K562 (cell line): ENCODE results near the gene FBLN2. TPM values are rescaled to one million over a fixed set of nuclear protein-coding genes. Genes with fewer than 3 reads are reported as not detected.
A peak's percentile ranks its signal among the peaks of the same experiment; 100 is the strongest.

Experiments
- ATAC-seq: fragments of 200-7000 bp; cut with Tn5 transposase; 3 replicates; pipeline ENCODE4 v1.9.1; 2020; ENCODE audit warnings: moderate library complexity
- BruUV-seq: library from RNA; stranded (reverse); fragments of 400-500 nt; replicated peaks from 2 replicates; lab custom pipeline; 2021; lab: Mats Ljungman, UMichigan
- CTCF ChIA-PET: fragments of 300-600 bp; formaldehyde crosslinking; extraction: SDS; loops from one replicate; lab custom pipeline; 2021; ENCODE audit warnings: low intra/inter-chr PET ratio; lab: Yijun Ruan, JAX
- POLR2A ChIA-PET: fragments of 300-600, 350-650 bp; sonication (Branson Sonifier 250); formaldehyde crosslinking; extraction: SDS; loops from one replicate; lab custom pipeline; 2021; ENCODE audit warnings: antibody characterized with exemption, inconsistent platforms; lab: Yijun Ruan, JAX
- DNase-seq, 4 experiments: peaks; one replicate each; pipeline versions ENCODE4 v3.0.0 to v3.0.0-alpha.2; 2011 to 2018; ENCODE audit warnings: low spot score in 3 of 4, mixed read lengths in 3 of 4; ENCODE audit errors: extremely low read depth in 1 of 4
- FAIRE-seq: peaks from 2 replicates; lab custom pipeline; 2011; peaks lifted over from hg19 to GRCh38; lab: Jason Lieb, UNC
- H2AFZ ChIP-seq: 2 replicates; pipeline ENCODE4 v1.6.0; 2011; ENCODE audit warnings: low read depth, low read length, control low read depth, inconsistent platforms
- H3K27ac ChIP-seq: fragments of 200-600 bp; 3 replicates; pipeline ENCODE4 v1.8.0; 2011; ENCODE audit warnings: low read depth, mild to moderate bottlenecking, control low read depth, inconsistent platforms, low read length, moderate library complexity, mixed read lengths; ENCODE audit errors: extremely low read depth
- H3K27me3 ChIP-seq, 2 experiments: fragments of 300-600 bp in 1 of 2; 2 replicates in 1 of 2; 3 replicates in 1 of 2; pipeline versions ENCODE4 v1.6.0 to v1.8.0; 2011; ENCODE audit warnings: inconsistent platforms in 2 of 2, low read length in 2 of 2, mild to moderate bottlenecking in 1 of 2, mixed read lengths in 1 of 2, moderate library complexity in 1 of 2; ENCODE audit not compliant: control insufficient read depth in 2 of 2, insufficient read depth in 2 of 2
- H3K36me3 ChIP-seq: fragments of 300-600 bp; 3 replicates; pipeline ENCODE4 v1.8.0; 2011; ENCODE audit warnings: mild to moderate bottlenecking, low read length, inconsistent platforms; ENCODE audit not compliant: control insufficient read depth, insufficient read depth
- H3K4me1 ChIP-seq, 2 experiments: fragments of 200-600 bp in 1 of 2; replicated peaks in 1 of 2; 2 replicates in 1 of 2; 3 replicates in 1 of 2; pipeline versions ENCODE4 v1.5.1 to v1.8.0; 2011; ENCODE audit warnings: inconsistent platforms in 2 of 2, low read length in 2 of 2, mild to moderate bottlenecking in 1 of 2, mixed read lengths in 1 of 2, moderate library complexity in 1 of 2; ENCODE audit not compliant: control insufficient read depth in 2 of 2, insufficient read depth in 2 of 2
- H3K4me2 ChIP-seq: 2 replicates; pipeline ENCODE4 v1.6.1; 2011; ENCODE audit warnings: low read length, control low read depth, inconsistent platforms, mixed read lengths; ENCODE audit not compliant: insufficient read depth
- H3K4me3 ChIP-seq: fragments of 200-600 bp; sonication (generic), shearing (Covaris generic); 2 replicates; pipeline ENCODE4 v1.5.1; 2016; ENCODE audit warnings: control low read depth, inconsistent platforms
- H3K79me2 ChIP-seq: fragments of 200-600 bp; 3 replicates; pipeline ENCODE4 v1.8.0; 2011; ENCODE audit warnings: low read length, inconsistent platforms; ENCODE audit not compliant: control insufficient read depth, insufficient read depth
- H3K9ac ChIP-seq, 2 experiments: 2 replicates each; pipeline versions ENCODE4 v1.6.0 to v1.6.1; 2011; ENCODE audit warnings: low read depth in 2 of 2, low read length in 2 of 2, control low read depth in 1 of 2, inconsistent platforms in 1 of 2, mild to moderate bottlenecking in 1 of 2, mixed read lengths in 1 of 2; ENCODE audit not compliant: insufficient read depth in 1 of 2
- H3K9me1 ChIP-seq: one replicate; pipeline ENCODE4 v1.6.0; 2011; ENCODE audit warnings: inconsistent platforms, mild to moderate bottlenecking, low read length, moderate library complexity; ENCODE audit not compliant: control insufficient read depth, insufficient read depth
- H3K9me3 ChIP-seq: replicated peaks from 2 replicates; pipeline ENCODE4 v1.5.1; 2011; ENCODE audit warnings: low read depth, low read length, inconsistent platforms; ENCODE audit not compliant: control insufficient read depth, insufficient read depth
- H4K20me1 ChIP-seq: replicated peaks from 2 replicates; pipeline ENCODE4 v1.6.1; 2011; ENCODE audit warnings: low read length, inconsistent platforms, mixed read lengths; ENCODE audit not compliant: control insufficient read depth, insufficient read depth
- ETV1 ChIP-seq: fragments of 450-650 bp; conservative IDR thresholded peaks from 2 replicates; pipeline ENCODE4 v1.6.1; 2016; ENCODE audit warnings: missing genetic modification characterization, control low read depth, low read depth, missing compliant biosample characterization
- FOXK2 ChIP-seq, 2 experiments: fragments of 450-650 bp; IDR thresholded peaks in 1 of 2; conservative IDR thresholded peaks in 1 of 2; 2 replicates each; pipeline ENCODE4 v1.6.1; 2016; ENCODE audit warnings: low read depth in 2 of 2, mild to moderate bottlenecking in 1 of 2
- HNRNPH1 ChIP-seq: fragments of 200-400 bp; formaldehyde crosslinking; optimal IDR thresholded peaks from 2 replicates; pipeline ENCODE3; 2017; ENCODE audit warnings: low read depth, mild to moderate bottlenecking, low read length, moderate library complexity
- HNRNPL ChIP-seq: fragments of 200-400 bp; formaldehyde crosslinking; IDR thresholded peaks from 2 replicates; pipeline ENCODE4 v1.6.1; 2017; ENCODE audit warnings: low read depth, mild to moderate bottlenecking, low read length
- HOXB6 ChIP-seq: fragments of 250-450 bp; sonication (Bioruptor Pico); IDR thresholded peaks from 2 replicates; pipeline ENCODE4 v1.5.1; 2022; ENCODE audit warnings: mild to moderate bottlenecking, borderline replicate concordance
- L3MBTL2 ChIP-seq: fragments of 450-650 bp; IDR thresholded peaks from 2 replicates; pipeline ENCODE4 v1.6.1; 2016; ENCODE audit warnings: mild to moderate bottlenecking, moderate library complexity
- MEIS2 ChIP-seq: fragments of 450-650 bp; IDR thresholded peaks from 2 replicates; pipeline ENCODE4 v1.6.1; 2014; ENCODE audit warnings: mild to moderate bottlenecking; ENCODE audit not compliant: partially characterized antibody
- MXI1 ChIP-seq: IDR thresholded peaks from 2 replicates; pipeline ENCODE4 v1.6.1; 2011; ENCODE audit warnings: low read depth, mild to moderate bottlenecking, improper control_type of control experiment, low read length
- PKNOX1 ChIP-seq: fragments of 450-650 bp; IDR thresholded peaks from 2 replicates; pipeline ENCODE4 v1.6.1; 2016
- PPARD ChIP-seq: fragments of 250-450 bp; sonication (Bioruptor Pico); IDR thresholded peaks from 2 replicates; pipeline ENCODE4 v1.8.0; 2022; ENCODE audit warnings: inconsistent platforms, mild to moderate bottlenecking, moderate library complexity
- RBM14 ChIP-seq: fragments of 200-400 bp; formaldehyde crosslinking; IDR thresholded peaks from 2 replicates; pipeline ENCODE4 v1.6.1; 2018; ENCODE audit warnings: low read depth, mild to moderate bottlenecking, low read length, moderate library complexity, borderline replicate concordance; ENCODE audit not compliant: insufficient read depth
- TGIF2 ChIP-seq: sonication (generic); formaldehyde crosslinking; IDR thresholded peaks from 2 replicates; pipeline ENCODE4 v1.8.1; 2022; ENCODE audit warnings: mild to moderate bottlenecking, missing genetic modification reagents, moderate library complexity
- ZNF175 ChIP-seq: fragments of 200-800 bp; sonication (Bioruptor generic); IDR thresholded peaks from 2 replicates; pipeline ENCODE4 v1.6.1; 2016; ENCODE audit warnings: low read depth, mild to moderate bottlenecking, missing genetic modification characterization, missing compliant biosample characterization
- ZNF184 ChIP-seq: sonication (generic); formaldehyde crosslinking; IDR thresholded peaks from 2 replicates; pipeline ENCODE4 v1.5.0; 2020; ENCODE audit warnings: missing genetic modification reagents
- WGBS: fragments of 100-300 bp; shearing (Covaris generic); methylation state at CpG from one replicate; pipeline ENCODE4 v1.1.6; 2016; ENCODE audit warnings: low coverage, mixed read lengths; ENCODE audit not compliant: insufficient coverage; ENCODE audit errors: missing lambda C conversion rate; 5-methylcytosine and 5-hydroxymethylcytosine counted together
- in situ Hi-C: fragments of 300-500 bp; cut with MboI; formaldehyde crosslinking; loops from 4 replicates; pipeline ENCODE4 v1.15.0; 2018; ENCODE audit warnings: inconsistent platforms, mixed read lengths
- intact Hi-C: fragments of 100-400 bp; cut with micrococcal nuclease; formaldehyde crosslinking; loops from 2 replicates; pipeline ENCODE4 v1.14.2; 2022
- polyA plus RNA-seq, 8 experiments: library from polyadenylated mRNA; depleted of rRNA in 4 of 8; stranded (reverse) in 5 of 8; unstranded in 3 of 8; fragments of >200 nt; fragmentation: Nextera tagmentation in 2 of 8; fragmentation: Illumina TruSeq in 1 of 8; extraction: Ambion mirVana in 2 of 8; extraction: Trizol in 1 of 8; gene quantifications; 2 replicates each; pipeline versions ENCODE4 v1.2.1 to v1.2.3, GENCODE V29; 2011 to 2014; ENCODE audit warnings: inconsistent platforms in 1 of 8, missing spikeins in 1 of 8
- total RNA-seq, 7 experiments: library from RNA; depleted of rRNA in 6 of 7; stranded (reverse); fragments of >200 nt in 6 of 7; fragmentation: Illumina TruSeq in 2 of 7; extraction: Trizol in 2 of 7; gene quantifications; 2 replicates each; pipeline versions ENCODE4 v1.2.1 to v1.2.3, GENCODE V29; 2011 to 2021; ENCODE audit warnings: low replicate concordance in 1 of 7

Gene FBLN2
- total and polyA plus RNA-seq, 9 of the 15 experiments (the other 6 are each of a cell fraction or from before 2014, with no cell fraction given), result 0.03 to 0.10 (median 0.04) TPM; not detected in 6

GRCh38 chr3:13570391-13571194, 21.7 kb downstream of the FBLN2 start:
- ChIA-PET POLR2A (interaction anchor here (0.8 to 1.4 kb wide), 2 partner anchors 9 to 10 kb away, joined by 3 to 6 read pairs; no protein-coding TSS in a partner anchor), CTCF (no interaction called here)
- 59% methylated on average over 34 of the region's 46 CpGs for WGBS
- BruUV-seq, result no TSS peak
- in situ Hi-C loops, result no loop called here
- Histone ChIP-seq H3K9ac (no peak overlapping the region; a peak in 1 of 4 replicates), H3K79me2 (no peaks in the 10 kb centered on the region), H3K4me2 (no peak overlapping the region), H4K20me1 (peaks cover 11% of the 10 kb centered on the region; the same call in 1 of the 2 replicates), H3K27me3 (peaks cover 4 to 50% of the 10 kb centered on the region in 2 experiments; a peak in 4 of 5 replicates), H3K36me3 (no peaks in the 10 kb centered on the region), H3K4me1 (peaks cover 15 to 65% of the 10 kb centered on the region in 2 experiments; a peak in 4 of 5 replicates), H3K9me1 (peaks cover 9% of the 10 kb centered on the region), H3K27ac (no peak overlapping the region), H3K9me3 (no peaks in the 10 kb centered on the region), H3K4me3 (no peak overlapping the region), H2AFZ (no peak overlapping the region)
- intact Hi-C loops, result no loop called here
- TF ChIP-seq TGIF2 (CRISPR knock-in tag) (0 out of 2 replicates have a peak, but pooled peaks have one; percentile 38), HNRNPL (0 out of 2 replicates have a peak, but pooled peaks have one; percentile 35), FOXK2 (conservative IDR thresholded peaks at IDR 0.05 in 1 of 2, IDR thresholded peaks at IDR 0.05 in 1 of 2; ENCODE audit: low read depth in 2 of 2) (no peak)
- ATAC-seq (no peak), DNase-seq (no peak), FAIRE-seq (no peak)

GRCh38 chr3:13571264-13571663, 22.3 kb downstream of the FBLN2 start:
- Histone ChIP-seq H3K4me1 (peaks cover 22 to 68% of the 10 kb centered on the region in 2 experiments; a peak in 4 of 5 replicates), H3K9ac (peak overlapping the region in 1 of 2 experiments; percentile 46; a peak in 2 of 4 replicates), H3K4me3 (no peak overlapping the region), H3K36me3 (no peaks in the 10 kb centered on the region), H4K20me1 (peaks cover 15% of the 10 kb centered on the region; the same call in 1 of the 2 replicates), H3K9me3 (no peaks in the 10 kb centered on the region), H3K27me3 (peaks cover 4 to 43% of the 10 kb centered on the region in 2 experiments; a peak in 4 of 5 replicates), H3K79me2 (no peaks in the 10 kb centered on the region), H2AFZ (no peak overlapping the region), H3K27ac (no peak overlapping the region), H3K4me2 (no peak overlapping the region), H3K9me1 (peaks cover 9% of the 10 kb centered on the region)
- ChIA-PET POLR2A (interaction anchor here (1.4 kb wide), 1 partner anchor 11 kb away, joined by 6 read pairs; no protein-coding TSS in a partner anchor), CTCF (no interaction called here)
- DNase-seq (no peak), FAIRE-seq (no peak), ATAC-seq (no peak)
- no peak for TF ChIP-seq ETV1
- TF ChIP-seq HNRNPH1, result no peak
- no peak for TF ChIP-seq HOXB6 (CRISPR knock-in tag)
- no peak for TF ChIP-seq MXI1
- TF ChIP-seq PPARD (CRISPR knock-in tag), result no peak
- no peak for TF ChIP-seq MEIS2
- no peak for TF ChIP-seq RBM14
- TF ChIP-seq L3MBTL2, result no peak
- TF ChIP-seq ZNF175 (CRISPR knock-in tag), result no peak
- no peak for TF ChIP-seq PKNOX1
- TF ChIP-seq ZNF184 (CRISPR knock-in tag), result no peak
- in situ Hi-C loops (no loop called here), intact Hi-C loops (no loop called here)
- BruUV-seq, result no TSS peak
- 55% methylated on average over 9 of the region's 11 CpGs for WGBS
